K562 (cell line): Measurements from ENCODE around the gene PMPCA. TPM values are rescaled to one million over a fixed set of nuclear protein-coding genes. Genes with fewer than 3 reads are reported as not detected.

Experiments used
- ETV6 ChIP-seq, 3 experiments: fragments of 150-350 bp in 1 of 3; sonication (generic) in 1 of 3; formaldehyde crosslinking in 1 of 3; IDR thresholded peaks; 2 replicates each; pipeline versions ENCODE4 v1.6.1 to v1.8.0; 2014 to 2022; ENCODE audit warnings: borderline replicate concordance in 2 of 3, low read depth in 2 of 3, antibody characterized with exemption in 1 of 3, low read length in 1 of 3, mild to moderate bottlenecking in 1 of 3, missing genetic modification reagents in 1 of 3
- FOXK2 ChIP-seq, 2 experiments: fragments of 450-650 bp; IDR thresholded peaks in 1 of 2; conservative IDR thresholded peaks in 1 of 2; 2 replicates each; pipeline ENCODE4 v1.6.1; 2016; ENCODE audit warnings: low read depth in 2 of 2, mild to moderate bottlenecking in 1 of 2
- GABPA ChIP-seq: fragments of 200-800 bp; sonication (Bioruptor generic); conservative IDR thresholded peaks from 2 replicates; pipeline ENCODE4 v1.6.1; 2016; ENCODE audit warnings: low read depth, missing genetic modification characterization, missing compliant biosample characterization
- HIVEP1 ChIP-seq: fragments of 250-450 bp; sonication (Bioruptor Pico); IDR thresholded peaks from 2 replicates; pipeline ENCODE4 v1.4.0; 2020; ENCODE audit warnings: mild to moderate bottlenecking
- KDM5B ChIP-seq: fragments of 200-600 bp; sonication (generic); IDR thresholded peaks from 2 replicates; pipeline ENCODE4 v1.6.1; 2012; ENCODE audit warnings: low read depth, mild to moderate bottlenecking, moderate library complexity, low read length, control low read depth, inconsistent platforms; ENCODE audit not compliant: insufficient replicate concordance
- POLR2A ChIP-seq: fragments of 450-650 bp; conservative IDR thresholded peaks from 2 replicates; pipeline ENCODE4 v1.6.1; 2016
- RBFOX2 ChIP-seq: fragments of 200-400 bp; formaldehyde crosslinking; IDR thresholded peaks from 2 replicates; pipeline ENCODE4 v1.6.1; 2017; ENCODE audit warnings: low read depth, mild to moderate bottlenecking, low read length, moderate library complexity
- SAFB ChIP-seq: fragments of 200-400 bp; formaldehyde crosslinking; IDR thresholded peaks from 2 replicates; pipeline ENCODE4 v1.6.1; 2017; ENCODE audit warnings: low read depth, low read length, borderline replicate concordance
- TSC22D4 ChIP-seq: fragments of 450-650 bp; IDR thresholded peaks from 2 replicates; pipeline ENCODE4 v1.6.1; 2016; ENCODE audit warnings: missing genetic modification characterization, missing biosample characterization, control low read depth
- ZNF76 ChIP-seq: fragments of 250-450 bp; sonication (Bioruptor Pico); IDR thresholded peaks from 2 replicates; pipeline ENCODE4 v1.4.0; 2020; ENCODE audit warnings: mild to moderate bottlenecking, moderate library complexity, borderline replicate concordance
- polyA plus RNA-seq, 8 experiments: library from polyadenylated mRNA; depleted of rRNA in 4 of 8; stranded (reverse) in 5 of 8; unstranded in 3 of 8; fragments of >200 nt; fragmentation: Nextera tagmentation in 2 of 8; fragmentation: Illumina TruSeq in 1 of 8; extraction: Ambion mirVana in 2 of 8; extraction: Trizol in 1 of 8; gene quantifications; 2 replicates each; pipeline versions ENCODE4 v1.2.1 to v1.2.3, GENCODE V29; 2011 to 2014; ENCODE audit warnings: inconsistent platforms in 1 of 8, missing spikeins in 1 of 8
- total RNA-seq, 7 experiments: library from RNA; depleted of rRNA in 6 of 7; stranded (reverse); fragments of >200 nt in 6 of 7; fragmentation: Illumina TruSeq in 2 of 7; extraction: Trizol in 2 of 7; gene quantifications; 2 replicates each; pipeline versions ENCODE4 v1.2.1 to v1.2.3, GENCODE V29; 2011 to 2021; ENCODE audit warnings: low replicate concordance in 1 of 7
- TF ChIP-seq, protein P1 (sequence below), 2 experiments: fragments of 450-650 bp in 1 of 2; sonication (generic) in 1 of 2; formaldehyde crosslinking in 1 of 2; IDR thresholded peaks; 2 replicates each; pipeline versions ENCODE4 v1.7.1 to v1.9.0; 2016 to 2022; ENCODE audit warnings: inconsistent platforms in 1 of 2, mild to moderate bottlenecking in 1 of 2, missing genetic modification reagents in 1 of 2
- TF ChIP-seq, protein P2 (sequence below): fragments of 250-450 bp; sonication (Bioruptor Pico); IDR thresholded peaks from 2 replicates; pipeline ENCODE4 v1.8.0; 2022; ENCODE audit warnings: inconsistent platforms
- TF ChIP-seq, protein P3 (sequence below): fragments of 250-450 bp; sonication (Bioruptor Pico); IDR thresholded peaks from 2 replicates; pipeline ENCODE4 v1.5.0; 2020; ENCODE audit warnings: mild to moderate bottlenecking

PMPCA gene
- total and polyA plus RNA-seq, 9 of the 15 experiments (the other 6 are each of a cell fraction or from before 2014, with no cell fraction given): 23.9 to 143 (median 86.6) TPM

DNA sequence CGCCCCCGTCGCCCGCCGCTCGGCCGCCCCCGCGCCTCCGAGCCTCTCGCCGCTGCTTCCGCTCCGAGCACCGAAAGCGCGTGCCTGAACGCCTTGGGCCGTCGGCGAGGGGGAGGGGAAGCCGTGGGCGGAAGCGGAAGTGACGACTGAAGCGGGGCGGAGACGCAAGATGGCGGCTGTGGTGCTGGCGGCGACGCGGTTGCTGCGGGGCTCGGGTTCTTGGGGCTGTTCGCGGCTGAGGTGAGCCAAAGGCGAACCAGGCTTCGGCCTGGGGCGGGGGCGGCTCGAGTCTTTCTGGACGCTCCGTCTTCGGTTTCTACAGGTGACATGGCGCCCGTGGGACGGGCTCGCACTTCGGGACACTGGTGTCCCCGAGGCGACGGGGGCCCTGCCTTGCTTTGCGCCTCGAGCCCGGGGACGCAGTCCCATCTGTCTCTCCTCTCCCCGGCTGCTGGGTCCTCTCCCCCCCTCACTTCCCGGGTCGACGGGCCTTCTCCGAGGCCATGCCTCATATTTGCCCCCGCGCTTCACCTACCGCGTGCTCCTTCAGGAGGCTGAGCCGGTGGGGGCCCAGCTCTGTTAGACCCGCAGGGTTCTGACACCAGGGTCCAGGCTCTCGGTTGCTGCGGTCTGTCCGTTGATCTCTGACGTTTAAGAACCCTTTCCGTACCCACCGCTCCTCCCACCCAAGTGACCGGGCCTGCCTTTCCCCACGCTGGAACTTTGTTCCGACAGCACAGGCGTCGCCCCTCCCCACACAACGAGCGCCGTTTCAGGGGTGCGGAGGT lies at the start of gene PMPCA, which contains the start of gene ENTR1 (continued):
- TF ChIP-seq, protein P1, sequence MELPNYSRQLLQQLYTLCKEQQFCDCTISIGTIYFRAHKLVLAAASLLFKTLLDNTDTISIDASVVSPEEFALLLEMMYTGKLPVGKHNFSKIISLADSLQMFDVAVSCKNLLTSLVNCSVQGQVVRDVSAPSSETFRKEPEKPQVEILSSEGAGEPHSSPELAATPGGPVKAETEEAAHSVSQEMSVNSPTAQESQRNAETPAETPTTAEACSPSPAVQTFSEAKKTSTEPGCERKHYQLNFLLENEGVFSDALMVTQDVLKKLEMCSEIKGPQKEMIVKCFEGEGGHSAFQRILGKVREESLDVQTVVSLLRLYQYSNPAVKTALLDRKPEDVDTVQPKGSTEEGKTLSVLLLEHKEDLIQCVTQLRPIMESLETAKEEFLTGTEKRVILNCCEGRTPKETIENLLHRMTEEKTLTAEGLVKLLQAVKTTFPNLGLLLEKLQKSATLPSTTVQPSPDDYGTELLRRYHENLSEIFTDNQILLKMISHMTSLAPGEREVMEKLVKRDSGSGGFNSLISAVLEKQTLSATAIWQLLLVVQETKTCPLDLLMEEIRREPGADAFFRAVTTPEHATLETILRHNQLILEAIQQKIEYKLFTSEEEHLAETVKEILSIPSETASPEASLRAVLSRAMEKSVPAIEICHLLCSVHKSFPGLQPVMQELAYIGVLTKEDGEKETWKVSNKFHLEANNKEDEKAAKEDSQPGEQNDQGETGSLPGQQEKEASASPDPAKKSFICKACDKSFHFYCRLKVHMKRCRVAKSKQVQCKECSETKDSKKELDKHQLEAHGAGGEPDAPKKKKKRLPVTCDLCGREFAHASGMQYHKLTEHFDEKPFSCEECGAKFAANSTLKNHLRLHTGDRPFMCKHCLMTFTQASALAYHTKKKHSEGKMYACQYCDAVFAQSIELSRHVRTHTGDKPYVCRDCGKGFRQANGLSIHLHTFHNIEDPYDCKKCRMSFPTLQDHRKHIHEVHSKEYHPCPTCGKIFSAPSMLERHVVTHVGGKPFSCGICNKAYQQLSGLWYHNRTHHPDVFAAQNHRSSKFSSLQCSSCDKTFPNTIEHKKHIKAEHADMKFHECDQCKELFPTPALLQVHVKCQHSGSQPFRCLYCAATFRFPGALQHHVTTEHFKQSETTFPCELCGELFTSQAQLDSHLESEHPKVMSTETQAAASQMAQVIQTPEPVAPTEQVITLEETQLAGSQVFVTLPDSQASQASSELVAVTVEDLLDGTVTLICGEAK (IDR thresholded peaks at IDR 0.05): peak; percentile 95
- TF ChIP-seq, protein P1 (CRISPR knock-in tag; IDR thresholded peaks at IDR 0.05): no peak
- peak; percentile 30 to 69; a peak in 1 of 4 replicates for TF ChIP-seq FOXK2 (conservative IDR thresholded peaks at IDR 0.05 in 1 of 2, IDR thresholded peaks at IDR 0.05 in 1 of 2; ENCODE audit: low read depth in 2 of 2)
- TF ChIP-seq, protein P2, sequence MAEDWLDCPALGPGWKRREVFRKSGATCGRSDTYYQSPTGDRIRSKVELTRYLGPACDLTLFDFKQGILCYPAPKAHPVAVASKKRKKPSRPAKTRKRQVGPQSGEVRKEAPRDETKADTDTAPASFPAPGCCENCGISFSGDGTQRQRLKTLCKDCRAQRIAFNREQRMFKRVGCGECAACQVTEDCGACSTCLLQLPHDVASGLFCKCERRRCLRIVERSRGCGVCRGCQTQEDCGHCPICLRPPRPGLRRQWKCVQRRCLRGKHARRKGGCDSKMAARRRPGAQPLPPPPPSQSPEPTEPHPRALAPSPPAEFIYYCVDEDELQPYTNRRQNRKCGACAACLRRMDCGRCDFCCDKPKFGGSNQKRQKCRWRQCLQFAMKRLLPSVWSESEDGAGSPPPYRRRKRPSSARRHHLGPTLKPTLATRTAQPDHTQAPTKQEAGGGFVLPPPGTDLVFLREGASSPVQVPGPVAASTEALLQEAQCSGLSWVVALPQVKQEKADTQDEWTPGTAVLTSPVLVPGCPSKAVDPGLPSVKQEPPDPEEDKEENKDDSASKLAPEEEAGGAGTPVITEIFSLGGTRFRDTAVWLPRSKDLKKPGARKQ (CRISPR knock-in tag): no peak
- TF ChIP-seq, protein P3, sequence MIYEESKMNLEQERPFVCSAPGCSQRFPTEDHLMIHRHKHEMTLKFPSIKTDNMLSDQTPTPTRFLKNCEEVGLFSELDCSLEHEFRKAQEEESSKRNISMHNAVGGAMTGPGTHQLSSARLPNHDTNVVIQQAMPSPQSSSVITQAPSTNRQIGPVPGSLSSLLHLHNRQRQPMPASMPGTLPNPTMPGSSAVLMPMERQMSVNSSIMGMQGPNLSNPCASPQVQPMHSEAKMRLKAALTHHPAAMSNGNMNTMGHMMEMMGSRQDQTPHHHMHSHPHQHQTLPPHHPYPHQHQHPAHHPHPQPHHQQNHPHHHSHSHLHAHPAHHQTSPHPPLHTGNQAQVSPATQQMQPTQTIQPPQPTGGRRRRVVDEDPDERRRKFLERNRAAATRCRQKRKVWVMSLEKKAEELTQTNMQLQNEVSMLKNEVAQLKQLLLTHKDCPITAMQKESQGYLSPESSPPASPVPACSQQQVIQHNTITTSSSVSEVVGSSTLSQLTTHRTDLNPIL (CRISPR knock-in tag): no peak
- peak; percentile 89 for TF ChIP-seq KDM5B
- TF ChIP-seq ETV6 (IDR thresholded peaks at IDR 0.05; ENCODE audit: borderline replicate concordance in 1 of 2, low read depth in 2 of 2, low read length in 1 of 2): no peak; a peak in 1 of 4 replicates
- TF ChIP-seq ETV6 (CRISPR knock-in tag; IDR thresholded peaks at IDR 0.05; ENCODE audit: borderline replicate concordance): 0 out of 2 replicates have a peak, but pooled peaks have one; percentile 55
- TF ChIP-seq SAFB: 0 out of 2 replicates have a peak, but pooled peaks have one; percentile 33
- TF ChIP-seq POLR2A: peak; percentile 94
- no peak for TF ChIP-seq TSC22D4 (tag)
- TF ChIP-seq HIVEP1 (CRISPR knock-in tag): no peak
- TF ChIP-seq RBFOX2: peak; percentile 87
- 0 out of 2 replicates have a peak, but pooled peaks have one; percentile 19 for TF ChIP-seq ZNF76
- peak; percentile 98 for TF ChIP-seq GABPA (tag)
